Mesendoderm (in vitro differentiated cells): ENCODE results near the gene MINK1.
A peak's percentile ranks its signal among the peaks of the same experiment; 100 is the strongest.
"Not testable (repeated sequence)": the region's sequence is repeated elsewhere in the genome, so short reads cannot be mapped to it uniquely, and the experiment has no call there.

ENCODE experiments used
- DNase-seq: peaks from one replicate; pipeline ENCODE4 v3.0.0; 2013
- H2AK5ac ChIP-seq: 2 replicates; pipeline ENCODE4 v1.6.1; 2013; ENCODE audit warnings: low read length, inconsistent platforms
- H2BK120ac ChIP-seq: 2 replicates; pipeline ENCODE4 v1.6.1; 2013; ENCODE audit warnings: low read depth, mild to moderate bottlenecking, low read length, moderate library complexity, mixed read lengths
- H2BK15ac ChIP-seq: replicated peaks from 2 replicates; pipeline ENCODE4 v1.6.1; 2013; ENCODE audit warnings: low read depth, mild to moderate bottlenecking, moderate library complexity
- H2BK5ac ChIP-seq: 2 replicates; pipeline ENCODE4 v1.6.1; 2013; ENCODE audit warnings: low read length, inconsistent platforms
- H3K18ac ChIP-seq: 2 replicates; pipeline ENCODE4 v1.6.1; 2013; ENCODE audit warnings: mild to moderate bottlenecking, low read length, mixed read lengths
- H3K23ac ChIP-seq: one replicate; pipeline ENCODE4 v1.6.1; 2013; ENCODE audit warnings: low read length
- H3K27ac ChIP-seq: 2 replicates; pipeline ENCODE4 v1.5.1; 2013; ENCODE audit warnings: low read depth, mild to moderate bottlenecking, inconsistent platforms, low read length, moderate library complexity
- H3K27me3 ChIP-seq: 2 replicates; pipeline ENCODE4 v1.6.1; 2013; ENCODE audit warnings: low read length, control low read depth, mild to moderate bottlenecking, inconsistent platforms; ENCODE audit not compliant: insufficient read depth, poor library complexity
- H3K36me3 ChIP-seq: 2 replicates; pipeline ENCODE4 v1.6.1; 2013; ENCODE audit warnings: low read length, inconsistent platforms; ENCODE audit not compliant: control insufficient read depth, insufficient read depth
- H3K4ac ChIP-seq: one replicate; pipeline ENCODE4 v1.6.1; 2013; ENCODE audit warnings: low read depth, mild to moderate bottlenecking, low read length, moderate library complexity
- H3K4me1 ChIP-seq: 2 replicates; pipeline ENCODE4 v1.6.1; 2013; ENCODE audit warnings: low read depth, low read length, inconsistent platforms; ENCODE audit not compliant: control insufficient read depth
- H3K4me2 ChIP-seq: 2 replicates; pipeline ENCODE4 v1.6.1; 2013; ENCODE audit warnings: low read length
- H3K4me3 ChIP-seq: 2 replicates; pipeline ENCODE4 v1.5.1; 2013; ENCODE audit warnings: mild to moderate bottlenecking, low read length
- H3K56ac ChIP-seq: one replicate; pipeline ENCODE4 v1.6.1; 2013; ENCODE audit warnings: low read length
- H3K79me1 ChIP-seq: 2 replicates; pipeline ENCODE4 v1.6.1; 2013; ENCODE audit warnings: low read length, inconsistent platforms
- H3K79me2 ChIP-seq: 2 replicates; pipeline ENCODE4 v1.6.1; 2013; ENCODE audit warnings: mild to moderate bottlenecking, low read length; ENCODE audit not compliant: control insufficient read depth, insufficient read depth
- H3K9ac ChIP-seq: 2 replicates; pipeline ENCODE4 v1.6.1; 2013; ENCODE audit warnings: low read length, inconsistent platforms
- H4K5ac ChIP-seq: one replicate; pipeline ENCODE4 v1.6.1; 2013; ENCODE audit warnings: low read length
- H4K8ac ChIP-seq: one replicate; pipeline ENCODE4 v1.6.1; 2013; ENCODE audit warnings: low read depth, mild to moderate bottlenecking, control low read depth, low read length, moderate library complexity
- WGBS: extraction: QIAGEN DNeasy Blood & Tissue Kit; methylation state at CpG from one replicate; pipeline ENCODE4 v1.1.7; 2013; ENCODE audit warnings: low lambda C conversion rate, missing lambda C conversion rate; ENCODE audit not compliant: insufficient coverage; ENCODE audit errors: extremely low coverage; 5-methylcytosine and 5-hydroxymethylcytosine counted together

Gene MINK1

DNA sequence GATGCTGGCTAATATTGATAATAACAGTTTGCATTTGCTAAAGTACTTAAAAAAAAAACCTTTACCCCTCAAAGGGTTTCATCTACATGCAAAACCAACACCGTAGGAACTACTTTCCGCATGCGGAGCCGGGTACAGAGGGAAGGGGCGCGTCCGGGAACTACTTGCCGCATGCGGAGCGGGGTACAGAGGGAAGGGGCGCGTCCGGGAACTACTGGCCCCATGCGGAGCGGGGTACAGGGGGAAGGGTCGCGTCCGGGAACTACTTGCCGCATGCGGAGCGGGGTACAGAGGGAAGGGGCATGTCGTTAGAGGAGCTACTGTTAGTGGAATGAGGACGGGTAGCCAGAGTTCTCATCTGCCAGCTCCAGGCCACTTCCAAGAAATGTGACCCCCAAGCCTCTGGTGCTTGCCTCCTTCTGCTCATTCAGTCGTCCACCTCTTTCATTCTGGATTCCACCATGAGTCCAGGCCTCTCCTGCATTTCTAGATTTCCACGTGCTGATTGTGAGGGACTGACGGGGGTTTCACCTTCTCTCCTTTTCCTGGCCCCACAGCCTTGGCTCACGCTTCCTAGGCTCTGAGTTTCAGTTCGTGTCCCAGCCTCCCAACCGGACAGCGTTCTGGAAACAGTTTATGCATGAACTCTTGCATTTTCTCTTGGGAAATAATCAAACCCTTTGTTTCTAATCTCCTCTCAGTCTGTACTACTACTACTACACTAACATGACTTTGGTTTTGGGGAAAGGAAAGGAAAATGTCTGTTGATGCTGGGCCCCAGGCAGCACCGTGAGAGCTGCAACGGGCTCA lies 26.9 kb downstream of the MINK1 start:
- H3K27me3 ChIP-seq: no peaks in the 10 kb centered on the region
- H2AK5ac ChIP-seq: no peak overlapping the region
- no peaks in the 10 kb centered on the region for H3K36me3 ChIP-seq
- H3K4me1 ChIP-seq: peaks cover 18% of the 10 kb centered on the region
- H3K4me2 ChIP-seq: no peak overlapping the region
- no peak overlapping the region for H2BK120ac ChIP-seq
- no peak overlapping the region for H3K4me3 ChIP-seq
- H3K79me2 ChIP-seq: no peaks in the 10 kb centered on the region
- no peak overlapping the region for H4K5ac ChIP-seq
- no peak overlapping the region for H3K27ac ChIP-seq
- peak overlapping the region; percentile 18 for H3K56ac ChIP-seq
- DNase-seq: no peak
- no peak overlapping the region for H2BK15ac ChIP-seq
- WGBS: no CpG with 5 or more reads among the region's 32 CpGs
- no peak overlapping the region for H2BK5ac ChIP-seq
- H4K8ac ChIP-seq: no peak overlapping the region
- H3K4ac ChIP-seq: no peak overlapping the region
- H3K23ac ChIP-seq: no peak overlapping the region
- peak overlapping the region; percentile 39 for H3K9ac ChIP-seq
- H3K18ac ChIP-seq: peak overlapping the region; percentile 39
- peaks cover 2% of the 10 kb centered on the region for H3K79me1 ChIP-seq

DNA sequence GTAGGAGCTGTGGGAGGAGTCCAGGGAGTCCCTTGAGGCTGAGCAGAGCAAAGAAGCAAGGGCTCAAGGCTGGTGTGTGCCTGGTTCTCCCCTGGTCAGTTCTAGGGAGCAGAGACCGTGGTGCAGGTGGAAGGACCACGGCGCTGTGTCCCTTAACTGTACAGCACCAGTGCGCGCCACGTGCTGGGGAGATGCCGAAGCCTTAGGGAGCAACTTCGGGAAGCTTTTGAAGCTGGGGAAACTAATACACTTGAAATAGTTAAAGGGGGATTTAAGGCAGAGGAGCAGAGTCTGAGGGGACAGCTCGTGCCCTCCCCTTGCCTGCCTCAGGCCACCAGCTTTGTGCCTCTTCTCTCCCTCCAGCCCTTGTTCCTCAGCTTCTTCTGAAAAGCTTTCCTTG lies 27.5 kb downstream of the MINK1 start:
- Histone ChIP-seq H3K27ac (no peak overlapping the region), H3K4me1 (peaks cover 18% of the 10 kb centered on the region), H3K23ac (no peak overlapping the region), H3K9ac (peak overlapping the region; percentile 15), H2BK15ac (no peak overlapping the region), H2BK120ac (no peak overlapping the region), H3K27me3 (no peaks in the 10 kb centered on the region), H3K56ac (peak overlapping the region; percentile 18), H3K36me3 (no peaks in the 10 kb centered on the region), H3K79me2 (no peaks in the 10 kb centered on the region), H3K4me3 (no peak overlapping the region), H3K4me2 (no peak overlapping the region), H4K8ac (no peak overlapping the region), H3K79me1 (peaks cover 2% of the 10 kb centered on the region), H3K4ac (no peak overlapping the region), H2AK5ac (no peak overlapping the region), H2BK5ac (no peak overlapping the region), H3K18ac (no peak overlapping the region), H4K5ac (no peak overlapping the region)
- WGBS: no CpG with 5 or more reads among the region's 9 CpGs
- no peak for DNase-seq

DNA sequence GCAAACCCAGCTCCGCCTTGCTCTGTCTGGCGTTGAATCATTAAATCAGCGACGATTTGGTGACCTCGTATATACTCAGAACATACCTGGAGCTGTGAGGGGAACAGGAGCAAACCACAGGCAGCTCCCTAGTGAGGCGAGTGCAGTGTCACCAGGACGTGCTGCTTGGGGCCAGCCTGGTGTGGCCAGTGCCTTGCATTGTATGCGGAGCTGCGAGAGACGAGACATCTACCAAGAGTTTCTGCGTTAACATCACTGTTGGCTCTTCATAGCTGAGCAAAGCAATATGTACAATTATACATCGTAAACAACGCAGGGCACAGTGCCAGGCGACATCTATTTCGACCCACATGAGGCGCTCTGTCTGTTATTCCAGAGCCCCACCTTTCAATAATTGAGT lies 27.9 kb downstream of the MINK1 start:
- no peaks in the 10 kb centered on the region for H3K79me2 ChIP-seq
- H3K4me1 ChIP-seq: peaks cover 18% of the 10 kb centered on the region
- H2BK15ac ChIP-seq: no peak overlapping the region
- no peaks in the 10 kb centered on the region for H3K36me3 ChIP-seq
- no peak overlapping the region for H3K23ac ChIP-seq
- no peak overlapping the region for H3K9ac ChIP-seq
- H3K27ac ChIP-seq: no peak overlapping the region
- H2BK120ac ChIP-seq: no peak overlapping the region
- H3K27me3 ChIP-seq: no peaks in the 10 kb centered on the region
- H3K4me2 ChIP-seq: no peak overlapping the region
- H4K8ac ChIP-seq: no peak overlapping the region
- H3K18ac ChIP-seq: no peak overlapping the region
- no peak overlapping the region for H3K56ac ChIP-seq
- H2BK5ac ChIP-seq: no peak overlapping the region
- no peak overlapping the region for H3K4ac ChIP-seq
- H2AK5ac ChIP-seq: no peak overlapping the region
- peaks cover 2% of the 10 kb centered on the region for H3K79me1 ChIP-seq
- no peak overlapping the region for H4K5ac ChIP-seq
- no peak for DNase-seq
- H3K4me3 ChIP-seq: no peak overlapping the region
- WGBS: no CpG with 5 or more reads among the region's 16 CpGs

DNA sequence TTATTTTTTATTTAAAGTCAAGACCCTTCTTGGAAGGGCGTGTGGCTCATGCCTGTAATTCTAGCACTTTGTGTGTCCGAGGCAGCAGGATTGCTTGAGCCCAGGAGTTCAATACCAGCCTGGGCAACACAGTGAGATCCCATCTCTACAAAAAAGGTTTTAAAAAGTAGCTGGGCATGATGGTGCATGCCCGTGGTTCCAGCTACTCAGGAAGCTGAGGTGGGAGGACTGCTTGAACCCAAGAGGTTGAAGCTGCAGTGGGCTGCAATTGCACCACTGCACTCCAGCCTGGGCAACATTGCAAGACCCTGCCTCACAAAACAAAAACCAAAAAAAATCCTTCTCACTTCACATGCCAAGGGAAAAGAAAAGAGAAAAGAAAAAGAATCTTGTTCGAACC lies 29.6 kb downstream of the MINK1 start:
- Histone ChIP-seq H3K27ac (no peak overlapping the region), H3K79me2 (no peaks in the 10 kb centered on the region), H4K5ac (no peak overlapping the region), H3K4me2 (no peak overlapping the region), H2AK5ac (no peak overlapping the region), H3K4me1 (peaks cover 15% of the 10 kb centered on the region), H4K8ac (no peak overlapping the region), H3K27me3 (no peaks in the 10 kb centered on the region), H3K56ac (no peak overlapping the region), H3K79me1 (peaks cover 2% of the 10 kb centered on the region), H3K18ac (no peak overlapping the region), H3K9ac (no peak overlapping the region), H3K4ac (no peak overlapping the region), H3K23ac (no peak overlapping the region), H3K36me3 (no peaks in the 10 kb centered on the region), H2BK5ac (no peak overlapping the region), H3K4me3 (no peak overlapping the region), H2BK120ac (no peak overlapping the region), H2BK15ac (no peak overlapping the region)
- no CpG with 5 or more reads among the region's 4 CpGs for WGBS
- no peak for DNase-seq

DNA sequence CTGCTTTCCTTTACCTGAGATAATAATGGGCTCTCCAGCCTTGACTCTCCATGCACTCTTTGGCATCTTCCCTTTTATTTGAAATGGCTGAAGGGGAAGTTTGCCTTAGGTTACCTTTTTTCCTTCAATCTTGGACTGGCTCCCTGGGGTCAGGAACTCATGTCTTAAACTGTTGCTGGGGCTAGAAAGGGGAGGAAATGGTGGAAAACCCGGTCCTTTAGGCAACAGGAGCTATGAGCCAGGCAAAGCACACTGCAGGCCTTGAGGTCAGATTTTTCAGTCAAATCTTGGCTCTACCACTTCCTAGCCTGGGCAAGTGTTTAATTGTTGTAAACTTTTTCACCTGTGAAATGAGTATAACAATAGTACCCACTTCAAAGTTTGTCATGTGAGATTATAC lies 30.2 kb downstream of the MINK1 start:
- H3K18ac ChIP-seq: no peak overlapping the region
- no peaks in the 10 kb centered on the region for H3K36me3 ChIP-seq
- H3K9ac ChIP-seq: no peak overlapping the region
- no peak overlapping the region for H4K5ac ChIP-seq
- no CpG with 5 or more reads among the region's 1 CpG for WGBS
- H3K27ac ChIP-seq: no peak overlapping the region
- no peaks in the 10 kb centered on the region for H3K79me2 ChIP-seq
- no peak overlapping the region for H2BK15ac ChIP-seq
- H3K27me3 ChIP-seq: no peaks in the 10 kb centered on the region
- H3K4ac ChIP-seq: no peak overlapping the region
- H3K23ac ChIP-seq: no peak overlapping the region
- no peak overlapping the region for H2BK5ac ChIP-seq
- H4K8ac ChIP-seq: peak overlapping the region; percentile 16
- no peak overlapping the region for H2BK120ac ChIP-seq
- H3K4me3 ChIP-seq: no peak overlapping the region
- H3K79me1 ChIP-seq: peaks cover 2% of the 10 kb centered on the region
- no peak overlapping the region for H3K56ac ChIP-seq
- no peak for DNase-seq
- no peak overlapping the region for H3K4me2 ChIP-seq
- H3K4me1 ChIP-seq: peaks cover 12% of the 10 kb centered on the region
- no peak overlapping the region for H2AK5ac ChIP-seq

DNA sequence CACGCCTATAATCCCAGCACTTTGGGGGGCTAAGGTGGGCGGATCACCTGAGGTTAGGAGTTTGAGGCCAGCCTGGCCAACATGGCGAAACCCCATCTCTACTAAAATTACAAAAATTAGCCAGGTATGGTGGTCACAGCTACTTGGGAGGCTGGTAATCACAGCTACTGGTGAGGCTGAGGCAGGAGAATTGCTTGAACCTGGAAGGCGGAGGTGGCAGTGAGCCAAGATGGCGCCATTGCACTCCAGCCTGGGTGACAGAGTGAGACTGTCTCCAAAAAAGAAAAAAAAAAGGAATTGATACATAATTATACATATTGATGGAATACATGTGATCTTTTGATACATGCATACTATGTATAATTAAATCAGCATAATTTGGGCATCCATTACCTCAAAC lies 34.4 kb downstream of the MINK1 start:
- not testable (repeated sequence) for H2AK5ac ChIP-seq, H3K27me3 ChIP-seq, H3K27ac ChIP-seq, H3K56ac ChIP-seq, DNase-seq, H3K4me2 ChIP-seq, H4K8ac ChIP-seq, H3K4me1 ChIP-seq, H3K18ac ChIP-seq, H3K79me1 ChIP-seq, H3K36me3 ChIP-seq, H2BK15ac ChIP-seq, H3K79me2 ChIP-seq, H2BK5ac ChIP-seq, H3K4me3 ChIP-seq, H2BK120ac ChIP-seq, H3K4ac ChIP-seq, H4K5ac ChIP-seq, H3K9ac ChIP-seq, H3K23ac ChIP-seq
- WGBS: no CpG with 5 or more reads among the region's 5 CpGs
